ENCODE measurements around the gene RASD1. TPM values are rescaled to one million over a fixed set of nuclear protein-coding genes. Genes with fewer than 3 reads are reported as not detected.

Gene RASD1
- total RNA-seq, 1 experiment from 2014 or later, result 11.0 TPM

DNA sequence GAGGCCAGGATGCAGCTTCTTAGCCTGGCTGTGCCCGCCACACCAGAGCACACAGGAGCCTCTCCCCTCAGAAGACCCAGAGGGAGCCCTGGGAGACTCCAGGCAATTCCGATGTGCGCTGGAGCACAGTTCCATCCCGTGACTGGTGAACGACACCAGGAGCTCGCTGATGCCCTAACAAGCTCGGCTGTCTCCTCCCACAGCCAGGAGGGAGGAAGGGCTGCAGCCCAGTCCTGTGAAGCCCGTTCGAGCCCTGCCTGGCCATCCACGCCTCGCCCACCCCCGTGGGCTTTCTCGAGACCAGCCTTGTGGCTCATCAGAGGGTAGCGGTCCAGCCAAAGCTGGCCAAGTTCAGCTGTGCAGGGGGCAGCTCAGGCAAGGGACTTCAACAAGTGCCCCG is 21.8 kb upstream of the RASD1 start:
- BruUV-seq (replicated peaks), result no TSS peak
- DNase-seq, result no peak
- Histone ChIP-seq H3K9me3 (no peaks in the 10 kb centered on the region), H3K27me3 (replicated peaks; ENCODE audit: control insufficient read depth, insufficient read depth, low read length) (no peaks in the 10 kb centered on the region), H3K36me3 (ENCODE audit: control insufficient read depth, insufficient read depth, low read length) (no peaks in the 10 kb centered on the region), H3K4me1 (no peaks in the 10 kb centered on the region), H3K4me3 (ENCODE audit: low read depth, low read length) (no peak overlapping the region)
- no peak overlapping the region for H3K4me3 Mint-ChIP-seq (ENCODE audit: unreplicated experiment)
- TF ChIP-seq, protein P1, sequence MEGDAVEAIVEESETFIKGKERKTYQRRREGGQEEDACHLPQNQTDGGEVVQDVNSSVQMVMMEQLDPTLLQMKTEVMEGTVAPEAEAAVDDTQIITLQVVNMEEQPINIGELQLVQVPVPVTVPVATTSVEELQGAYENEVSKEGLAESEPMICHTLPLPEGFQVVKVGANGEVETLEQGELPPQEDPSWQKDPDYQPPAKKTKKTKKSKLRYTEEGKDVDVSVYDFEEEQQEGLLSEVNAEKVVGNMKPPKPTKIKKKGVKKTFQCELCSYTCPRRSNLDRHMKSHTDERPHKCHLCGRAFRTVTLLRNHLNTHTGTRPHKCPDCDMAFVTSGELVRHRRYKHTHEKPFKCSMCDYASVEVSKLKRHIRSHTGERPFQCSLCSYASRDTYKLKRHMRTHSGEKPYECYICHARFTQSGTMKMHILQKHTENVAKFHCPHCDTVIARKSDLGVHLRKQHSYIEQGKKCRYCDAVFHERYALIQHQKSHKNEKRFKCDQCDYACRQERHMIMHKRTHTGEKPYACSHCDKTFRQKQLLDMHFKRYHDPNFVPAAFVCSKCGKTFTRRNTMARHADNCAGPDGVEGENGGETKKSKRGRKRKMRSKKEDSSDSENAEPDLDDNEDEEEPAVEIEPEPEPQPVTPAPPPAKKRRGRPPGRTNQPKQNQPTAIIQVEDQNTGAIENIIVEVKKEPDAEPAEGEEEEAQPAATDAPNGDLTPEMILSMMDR (IDR thresholded peaks at IDR 0.05; ENCODE audit: insufficient read depth in 1 of 2, low read depth in 1 of 2, low read length in 1 of 2, severe bottlenecking in 1 of 2, unreplicated experiment in 1 of 2), result no peak
- CTCF ChIA-PET, result no interaction called here
- no peak overlapping the region for H3K27ac Mint-ChIP-seq (ENCODE audit: unreplicated experiment)
- intact Hi-C loops (cut with micrococcal nuclease; ENCODE audit: unreplicated experiment), result no loop called here
- no peaks in the 10 kb centered on the region for H3K4me1 Mint-ChIP-seq (ENCODE audit: low read depth, unreplicated experiment)
- H3K36me3 Mint-ChIP-seq (ENCODE audit: insufficient read depth, unreplicated experiment), result no peaks in the 10 kb centered on the region
- H3K9me3 Mint-ChIP-seq (ENCODE audit: unreplicated experiment), result no peaks in the 10 kb centered on the region
- POLR2A ChIA-PET, result no interaction called here
- H3K27me3 Mint-ChIP-seq (ENCODE audit: insufficient read depth, unreplicated experiment), result no peaks in the 10 kb centered on the region

DNA sequence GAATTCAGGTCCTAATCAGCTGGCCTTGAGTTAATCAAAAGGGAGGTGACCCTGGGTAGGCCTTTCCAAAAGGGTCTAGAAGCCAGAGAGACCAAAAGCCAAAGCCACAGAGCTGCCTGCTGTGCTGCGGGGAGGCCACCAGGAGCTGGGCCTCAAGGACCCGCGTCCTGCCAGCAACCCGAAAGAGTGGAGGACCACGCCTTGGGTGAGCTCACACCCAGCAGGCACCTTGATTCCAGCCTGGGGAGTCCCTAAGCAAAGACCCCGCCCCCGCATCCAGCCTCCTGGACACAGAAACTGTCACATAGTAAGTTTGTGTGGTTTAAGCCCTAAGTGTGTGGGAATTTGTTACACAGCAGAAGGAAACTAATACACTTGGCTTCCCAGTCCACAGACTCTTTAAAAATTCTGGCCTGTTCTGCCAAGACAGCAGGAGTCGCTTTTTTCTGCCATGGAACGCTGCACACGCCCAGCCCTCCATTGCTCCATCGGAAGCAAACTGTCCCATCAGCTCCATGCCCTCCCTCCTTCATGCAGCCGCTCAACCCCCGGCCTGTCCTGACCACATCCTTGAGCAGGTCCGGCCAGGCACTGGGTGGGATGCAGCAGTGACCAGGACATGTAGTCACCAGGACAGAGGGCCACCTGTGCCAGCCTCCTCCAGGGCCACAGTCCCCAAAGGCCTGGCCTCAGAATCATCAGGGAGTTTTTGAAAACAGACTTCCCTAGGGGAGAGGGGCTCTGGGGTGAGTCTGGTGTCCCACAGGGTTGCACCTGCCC is 20.9 kb upstream of the RASD1 start:
- no peak overlapping the region for H3K4me3 Mint-ChIP-seq (ENCODE audit: unreplicated experiment)
- TF ChIP-seq, protein P1 (IDR thresholded peaks at IDR 0.05; ENCODE audit: insufficient read depth in 1 of 2, low read depth in 1 of 2, low read length in 1 of 2, severe bottlenecking in 1 of 2, unreplicated experiment in 1 of 2), result no peak
- Histone ChIP-seq H3K27me3 (replicated peaks; ENCODE audit: control insufficient read depth, insufficient read depth, low read length) (no peaks in the 10 kb centered on the region), H3K36me3 (ENCODE audit: control insufficient read depth, insufficient read depth, low read length) (no peaks in the 10 kb centered on the region), H3K4me3 (ENCODE audit: low read depth, low read length) (no peak overlapping the region), H3K9me3 (no peaks in the 10 kb centered on the region), H3K4me1 (no peaks in the 10 kb centered on the region)
- no peak for DNase-seq
- BruUV-seq (replicated peaks), result no TSS peak
- no peaks in the 10 kb centered on the region for H3K36me3 Mint-ChIP-seq (ENCODE audit: insufficient read depth, unreplicated experiment)
- intact Hi-C loops (cut with micrococcal nuclease; ENCODE audit: unreplicated experiment), result no loop called here
- H3K27me3 Mint-ChIP-seq (ENCODE audit: insufficient read depth, unreplicated experiment), result no peaks in the 10 kb centered on the region
- no peaks in the 10 kb centered on the region for H3K4me1 Mint-ChIP-seq (ENCODE audit: low read depth, unreplicated experiment)
- H3K27ac Mint-ChIP-seq (ENCODE audit: unreplicated experiment), result peak overlapping the region; percentile 55
- ChIA-PET CTCF (interaction anchor here (0.6 kb wide), 1 partner anchor 31 kb away, joined by 5 read pairs; no protein-coding TSS in a partner anchor), POLR2A (no interaction called here)
- H3K9me3 Mint-ChIP-seq (ENCODE audit: unreplicated experiment), result no peaks in the 10 kb centered on the region

DNA sequence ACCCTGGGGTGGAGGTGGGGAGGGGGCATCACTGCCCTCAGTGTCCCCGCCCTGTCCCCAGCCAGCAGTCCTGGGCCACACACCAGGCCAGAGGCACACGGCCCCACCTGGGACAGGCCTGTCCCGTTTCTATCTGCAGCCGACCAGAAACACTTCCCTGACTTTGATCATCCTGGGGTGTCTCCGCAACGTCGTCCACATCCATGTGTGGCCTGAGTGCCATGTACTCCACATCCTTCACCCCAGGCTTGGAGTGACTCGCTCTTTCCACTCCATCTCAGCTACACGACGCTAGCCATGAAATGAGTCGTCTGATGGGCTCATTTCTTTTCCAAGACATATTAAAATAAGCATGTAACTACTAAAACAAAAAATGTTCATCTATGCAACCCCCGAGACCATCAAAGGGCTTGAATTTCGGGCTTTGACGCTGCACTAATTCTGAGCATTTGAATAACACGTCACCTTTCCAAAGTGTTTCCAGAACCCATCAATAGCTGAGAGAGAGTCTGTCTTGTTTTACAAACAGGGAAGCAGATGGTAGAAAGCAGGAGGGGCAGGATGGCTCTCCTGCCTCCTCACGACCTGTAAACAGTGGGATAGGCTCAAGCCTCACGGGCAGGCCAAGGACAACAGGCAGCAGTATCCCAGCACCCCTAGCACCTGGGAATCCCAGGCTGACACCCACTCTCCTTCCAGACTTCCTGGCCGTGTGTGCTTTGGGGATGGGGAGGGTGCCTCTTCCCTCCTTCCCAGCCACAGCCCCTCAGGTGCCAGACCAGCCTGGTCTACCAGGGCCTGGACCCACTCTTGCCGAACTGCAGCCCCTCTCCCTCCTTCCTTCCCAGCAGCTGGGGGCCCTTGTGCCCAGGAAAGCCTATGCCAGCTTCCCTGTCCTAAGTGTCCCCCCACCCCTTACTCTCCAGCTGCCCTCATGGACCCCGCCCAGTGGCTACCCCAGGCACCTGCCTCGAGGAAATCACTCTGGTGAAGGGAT is 20.0 kb upstream of the RASD1 start:
- no TSS peak for BruUV-seq (replicated peaks)
- Mint-ChIP-seq H3K4me3 (ENCODE audit: unreplicated experiment) (no peak overlapping the region), H3K4me1 (ENCODE audit: low read depth, unreplicated experiment) (no peaks in the 10 kb centered on the region), H3K36me3 (ENCODE audit: insufficient read depth, unreplicated experiment) (no peaks in the 10 kb centered on the region), H3K27ac (ENCODE audit: unreplicated experiment) (peak overlapping the region; percentile 55), H3K27me3 (ENCODE audit: insufficient read depth, unreplicated experiment) (no peaks in the 10 kb centered on the region), H3K9me3 (ENCODE audit: unreplicated experiment) (no peaks in the 10 kb centered on the region)
- Histone ChIP-seq H3K4me3 (ENCODE audit: low read depth, low read length) (no peak overlapping the region), H3K27me3 (replicated peaks; ENCODE audit: control insufficient read depth, insufficient read depth, low read length) (no peaks in the 10 kb centered on the region), H3K4me1 (no peaks in the 10 kb centered on the region), H3K36me3 (ENCODE audit: control insufficient read depth, insufficient read depth, low read length) (no peaks in the 10 kb centered on the region), H3K9me3 (no peaks in the 10 kb centered on the region)
- ChIA-PET POLR2A (interaction anchor here (0.6 kb wide), 1 partner anchor 23 kb away, joined by 3 read pairs; no protein-coding TSS in a partner anchor), CTCF (interaction anchor here (1.2 kb wide), 1 partner anchor 56 kb away, joined by 3 read pairs; no protein-coding TSS in a partner anchor)
- intact Hi-C loops (cut with micrococcal nuclease; ENCODE audit: unreplicated experiment), result no loop called here
- TF ChIP-seq, protein P1 (IDR thresholded peaks at IDR 0.05; ENCODE audit: insufficient read depth in 1 of 2, low read depth in 1 of 2, low read length in 1 of 2, severe bottlenecking in 1 of 2, unreplicated experiment in 1 of 2), result no peak
- DNase-seq, result no peak
